Breast epithelium (tissue), 3 donors: Measurements from ENCODE around the gene VAPB.

Experiments used
- POLR2A ChIP-seq: fragments of 450-650 bp; IDR thresholded peaks from one replicate; pipeline ENCODE4 v1.6.1; 2016; ENCODE audit warnings: antibody characterized with exemption, mild to moderate bottlenecking, moderate library complexity
- TF ChIP-seq, protein P1 (sequence below), 3 donors: fragments of 450-650 bp; IDR thresholded peaks; one replicate each; pipeline ENCODE4 v1.5.1; 2016 to 2017; ENCODE audit warnings: antibody characterized with exemption in 3 of 3, mild to moderate bottlenecking in 3 of 3, moderate library complexity in 3 of 3

DNA sequence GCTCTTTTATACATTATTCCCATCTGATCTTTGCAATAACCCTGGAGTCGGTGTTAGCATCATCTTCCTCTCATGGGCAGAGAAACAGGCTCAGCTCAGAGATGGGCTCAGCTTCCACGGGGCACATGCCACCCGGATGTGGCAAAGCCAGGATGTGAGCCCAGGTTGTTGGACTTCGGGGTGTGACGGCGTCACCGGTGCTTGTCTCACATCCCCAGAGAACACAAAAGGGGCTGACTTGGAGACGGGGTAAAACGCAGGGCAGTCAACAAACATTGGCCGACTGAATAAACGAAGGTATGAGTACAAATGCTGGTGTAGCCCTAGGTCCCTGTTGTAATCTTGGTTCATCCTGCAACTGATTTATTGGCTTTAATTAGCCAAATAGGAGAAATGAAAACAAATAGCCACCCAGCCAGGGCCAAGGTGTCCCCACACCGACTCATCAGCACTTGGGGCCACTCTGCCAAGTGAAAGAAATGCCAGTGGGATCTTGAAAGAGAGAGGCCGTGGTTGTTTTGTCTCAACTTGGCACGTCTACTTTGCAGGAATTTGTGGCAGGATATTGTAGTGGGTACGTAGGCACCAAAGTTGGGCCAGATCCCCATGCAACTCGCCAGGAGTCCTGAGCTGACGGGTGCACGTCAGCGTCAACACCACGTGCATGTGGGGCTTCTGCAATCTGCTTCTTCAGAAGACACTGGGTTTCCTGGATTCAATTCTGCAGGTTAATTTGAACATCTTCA lies 83.4 kb downstream of the VAPB start:
- TF ChIP-seq, protein P1, sequence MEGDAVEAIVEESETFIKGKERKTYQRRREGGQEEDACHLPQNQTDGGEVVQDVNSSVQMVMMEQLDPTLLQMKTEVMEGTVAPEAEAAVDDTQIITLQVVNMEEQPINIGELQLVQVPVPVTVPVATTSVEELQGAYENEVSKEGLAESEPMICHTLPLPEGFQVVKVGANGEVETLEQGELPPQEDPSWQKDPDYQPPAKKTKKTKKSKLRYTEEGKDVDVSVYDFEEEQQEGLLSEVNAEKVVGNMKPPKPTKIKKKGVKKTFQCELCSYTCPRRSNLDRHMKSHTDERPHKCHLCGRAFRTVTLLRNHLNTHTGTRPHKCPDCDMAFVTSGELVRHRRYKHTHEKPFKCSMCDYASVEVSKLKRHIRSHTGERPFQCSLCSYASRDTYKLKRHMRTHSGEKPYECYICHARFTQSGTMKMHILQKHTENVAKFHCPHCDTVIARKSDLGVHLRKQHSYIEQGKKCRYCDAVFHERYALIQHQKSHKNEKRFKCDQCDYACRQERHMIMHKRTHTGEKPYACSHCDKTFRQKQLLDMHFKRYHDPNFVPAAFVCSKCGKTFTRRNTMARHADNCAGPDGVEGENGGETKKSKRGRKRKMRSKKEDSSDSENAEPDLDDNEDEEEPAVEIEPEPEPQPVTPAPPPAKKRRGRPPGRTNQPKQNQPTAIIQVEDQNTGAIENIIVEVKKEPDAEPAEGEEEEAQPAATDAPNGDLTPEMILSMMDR (IDR thresholded peaks at IDR 0.05): no peak
- TF ChIP-seq POLR2A: no peak
